ENCODE results near the gene BRINP3. TPM values are rescaled to one million over a fixed set of nuclear protein-coding genes. Genes with fewer than 3 reads are reported as not detected.

Gene BRINP3
- total RNA-seq, 1 donor from 2014 or later: 0.40 TPM

DNA sequence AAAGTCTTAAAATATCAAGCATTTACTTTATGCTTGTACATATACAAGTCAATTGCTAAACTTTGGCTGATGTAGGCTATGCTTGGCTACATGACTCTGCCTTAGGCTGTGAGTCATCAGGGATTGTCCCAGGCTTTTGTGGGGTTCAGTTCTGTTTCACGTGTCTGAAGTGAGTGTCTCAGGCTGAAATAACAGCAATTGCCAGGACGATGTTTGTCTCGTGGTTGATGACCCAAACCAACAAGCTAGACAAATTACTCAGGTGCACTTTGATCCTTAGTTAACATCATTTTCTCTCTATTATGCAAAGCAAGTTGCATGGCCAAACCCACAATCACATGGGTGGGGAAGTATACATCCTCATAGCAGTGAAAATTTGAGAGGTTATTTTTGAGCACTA is 410.1 kb downstream of the BRINP3 start:
- ATAC-seq: no peak
- DNase-seq (ENCODE audit: low spot score): no peak
- intact Hi-C loops (cut with DNase I): no loop called here

DNA sequence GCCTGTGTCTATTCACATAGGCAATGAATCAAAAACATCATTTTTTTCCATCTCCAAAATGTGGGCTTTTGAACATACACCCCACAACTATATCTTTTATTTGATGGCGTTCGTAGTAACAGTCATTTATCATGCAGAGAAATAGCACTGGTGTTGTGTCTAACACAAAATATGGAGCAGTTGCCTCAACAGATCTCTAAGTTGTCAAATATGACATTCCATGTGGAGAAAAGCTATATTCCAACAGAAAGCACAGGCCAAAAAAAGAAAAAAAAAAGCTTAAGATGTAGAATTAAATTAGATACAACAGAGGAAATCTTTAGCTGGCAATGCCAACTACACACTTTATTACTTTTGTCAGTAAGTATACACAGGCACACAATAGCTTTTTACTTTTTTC is 411.7 kb downstream of the BRINP3 start:
- ATAC-seq (no peak), DNase-seq (ENCODE audit: low spot score) (no peak)
- intact Hi-C loops (cut with DNase I): no loop called here

DNA sequence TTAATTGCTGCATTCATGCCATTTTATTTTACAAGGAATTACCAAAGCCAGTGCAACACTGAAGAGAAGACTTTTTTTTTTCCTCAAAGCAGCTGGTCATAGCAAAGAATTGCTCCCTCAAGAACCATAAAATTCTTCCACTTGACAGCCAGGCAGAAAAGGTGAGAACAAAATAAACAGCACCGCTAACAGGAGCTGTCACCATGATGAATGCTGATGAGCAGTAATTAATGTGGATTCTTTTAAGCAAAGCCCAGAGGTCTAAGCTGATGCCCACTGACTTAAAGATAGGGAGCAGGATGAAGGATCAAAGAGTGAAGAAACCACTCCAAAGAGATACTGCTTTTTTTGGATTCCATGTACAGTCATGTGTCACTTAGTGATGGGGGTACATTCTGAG is 428.4 kb downstream of the BRINP3 start:
- ATAC-seq (no peak), DNase-seq (ENCODE audit: low spot score) (no peak)
- intact Hi-C loops (cut with DNase I): no loop called here

Data from sciatic nerve (tissue), 2 donors.